Right lobe of liver (tissue), 6 donors: ENCODE measurements around the gene LCNL1. TPM values are rescaled to one million over a fixed set of nuclear protein-coding genes. Genes with fewer than 3 reads are reported as not detected.

ENCODE experiments used
- ATAC-seq, 4 donors: fragments of 200-7000 bp; cut with Tn5 transposase; one replicate each; pipeline ENCODE4 v1.9.1; 2020; ENCODE audit warnings: mild to moderate bottlenecking in 4 of 4, moderate library complexity in 4 of 4
- DNase-seq, 3 donors: peaks; one replicate each; pipeline ENCODE4 v3.0.0-alpha.2; 2020
- H3K27ac ChIP-seq, 3 donors: fragments of 200-600 bp; one replicate each; pipeline ENCODE4 v1.8.0; 2022
- H3K27me3 ChIP-seq, 2 donors: fragments of 200-600 bp; one replicate each; pipeline ENCODE4 v1.8.0; 2022
- H3K36me3 ChIP-seq, 4 donors: fragments of 200-600 bp; sonication (generic) in 1 of 4; one replicate each; pipeline versions ENCODE4 v1.5.1 to v1.8.0; 2017 to 2022; ENCODE audit warnings: control low read depth in 1 of 4
- H3K4me1 ChIP-seq, 4 donors: fragments of 200-600 bp; sonication (generic) in 1 of 4; one replicate each; pipeline versions ENCODE4 v1.5.1 to v1.8.0; 2017 to 2022; ENCODE audit warnings: control low read depth in 1 of 4
- H3K4me3 ChIP-seq, 3 donors: fragments of 200-600 bp; one replicate each; pipeline ENCODE4 v1.8.0; 2022
- H3K9me3 ChIP-seq, 4 donors: fragments of 200-600 bp; sonication (generic) in 1 of 4; one replicate each; pipeline versions ENCODE4 v1.5.1 to v1.8.0; 2017 to 2022; ENCODE audit warnings: control low read depth in 1 of 4
- CTCF ChIP-seq, 4 donors: fragments of 200-600 bp in 3 of 4; fragments of 450-650 bp in 1 of 4; IDR thresholded peaks; one replicate each; pipeline versions ENCODE4 v1.5.1 to v1.8.0; 2016 to 2022; ENCODE audit warnings: antibody characterized with exemption in 4 of 4, mild to moderate bottlenecking in 2 of 4
- POLR2A ChIP-seq: fragments of 450-650 bp; IDR thresholded peaks from one replicate; pipeline ENCODE4 v1.6.1; 2017; ENCODE audit warnings: antibody characterized with exemption, mild to moderate bottlenecking
- WGBS: methylation state at CpG from one replicate; pipeline ENCODE4 v1.1.6; 2018; ENCODE audit warnings: low coverage, low lambda C conversion rate; ENCODE audit not compliant: insufficient coverage; ENCODE audit errors: missing lambda C conversion rate; 5-methylcytosine and 5-hydroxymethylcytosine counted together
- intact Hi-C, 2 donors: fragments of 100-400 bp; cut with DNase I; formaldehyde crosslinking; loops; one replicate each; pipeline versions ENCODE4 v1.11.2 to v1.14.1; 2022
- total RNA-seq, 6 experiments: library from RNA; depleted of rRNA in 2 of 6; stranded (reverse); fragments of >200 nt in 2 of 6; fragmentation: NEBNext Ultra II Directional in 3 of 6; extraction: Animal tissue kit (Norgen Biotek cat#: 25700) in 3 of 6; gene quantifications; one replicate each; pipeline versions ENCODE4 v1.1.0 to v1.2.4, GENCODE V29; 2016 to 2023
- donor health status: DM: no; HTN: yes; CAD: no.
- donor health status: DM: no; HTN: no; CAD: no.
- donor health status: DM: no; HTN: no; CAD: no.
- donor health status: DM: no; HTN: yes; CAD: no.
- donor health status: DM: no; HTN: yes; CAD: no.

LCNL1 gene
- total RNA-seq, 6 experiments from 2014 or later: not detected

- no peak overlapping the region for H3K27ac ChIP-seq
- H3K4me1 ChIP-seq: no peaks in the 10 kb centered on the region
- no peaks in the 10 kb centered on the region for H3K9me3 ChIP-seq
- no peak for TF ChIP-seq CTCF (IDR thresholded peaks at IDR 0.05)
- no peak for TF ChIP-seq POLR2A
- H3K4me3 ChIP-seq: no peak overlapping the region
- intact Hi-C loops: no loop called here
- DNase-seq (no peak), ATAC-seq (peak in 2 of 4 donors; percentile 20 to 22)
- 14% methylated on average over 15 of the region's 23 CpGs for WGBS
- no peaks in the 10 kb centered on the region for H3K27me3 ChIP-seq
- no peaks in the 10 kb centered on the region for H3K36me3 ChIP-seq
Observed at GRCh38 chr9:136965771-136966484, 16.9 kb upstream of the LCNL1 start.

DNA sequence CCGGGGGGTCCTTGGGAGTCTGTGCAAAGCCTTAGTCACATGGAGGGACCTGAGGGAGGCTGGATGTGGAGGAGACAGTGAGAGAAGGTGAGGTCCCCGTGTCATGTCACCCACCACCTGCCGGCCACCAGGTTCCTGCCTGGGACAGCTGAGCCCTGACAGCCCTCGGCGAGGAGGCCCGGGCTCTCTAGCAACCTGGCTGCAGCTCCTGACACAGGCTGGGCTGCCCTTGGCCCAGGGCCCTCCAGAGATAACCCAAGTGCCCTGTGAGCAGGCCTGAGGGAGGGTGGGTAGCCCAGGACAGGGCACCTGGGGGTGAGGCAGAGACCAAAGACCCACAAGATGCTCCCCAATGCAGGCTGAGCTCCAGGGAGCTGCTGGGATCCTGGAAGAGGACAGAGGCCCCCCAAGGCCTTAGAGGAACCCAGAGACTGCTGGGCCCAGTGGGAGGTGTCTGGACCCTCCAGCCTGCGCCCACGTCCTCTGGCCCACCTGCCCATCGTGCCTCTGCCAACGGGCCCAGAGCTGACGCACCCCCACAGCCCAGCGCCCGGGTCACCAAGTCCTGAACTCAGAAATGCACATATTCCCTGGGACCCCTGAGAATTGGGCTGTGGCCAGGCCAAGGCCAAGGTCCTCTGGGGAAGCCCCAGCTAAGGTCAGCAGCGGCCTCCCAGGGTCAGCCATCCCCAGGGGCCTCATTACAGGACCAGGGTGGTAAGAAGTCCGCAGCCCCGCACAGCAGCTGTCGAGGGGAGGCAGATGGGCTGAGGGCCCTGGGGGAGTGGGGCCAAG, 14.3 kb upstream of the LCNL1 start:
- DNase-seq: no peak
- H3K27me3 ChIP-seq: no peaks in the 10 kb centered on the region
- H3K36me3 ChIP-seq: no peaks in the 10 kb centered on the region
- no peak overlapping the region for H3K4me3 ChIP-seq
- WGBS: 40% methylated on average over 1 of the region's 17 CpGs
- peak in 2 of 4 donors; percentile 16 to 29 for ATAC-seq
- H3K4me1 ChIP-seq: no peaks in the 10 kb centered on the region
- H3K9me3 ChIP-seq: no peaks in the 10 kb centered on the region
- H3K27ac ChIP-seq: no peak overlapping the region
- intact Hi-C loops: no loop called here
- TF ChIP-seq CTCF (IDR thresholded peaks at IDR 0.05): no peak
- TF ChIP-seq POLR2A: no peak

DNA sequence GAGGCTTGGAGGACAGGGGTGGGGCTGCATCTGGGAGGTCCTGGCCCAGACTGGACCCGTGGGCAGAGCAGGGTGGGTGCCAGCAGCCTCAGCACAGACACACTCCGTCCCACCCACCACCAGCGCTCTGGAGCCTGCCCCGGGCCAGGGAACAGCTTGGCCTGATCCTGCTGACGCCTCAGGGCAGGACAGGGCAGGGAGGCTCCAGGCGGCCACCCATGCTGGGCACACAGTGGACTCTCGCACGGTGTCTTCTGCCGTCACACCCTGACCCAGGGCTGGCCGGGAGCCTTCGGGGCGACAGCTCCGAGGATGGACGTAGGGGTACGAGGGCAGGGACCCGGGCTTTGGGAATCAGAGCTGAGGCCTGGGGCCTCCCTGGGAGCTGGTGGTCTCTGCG, 13.6 kb upstream of the LCNL1 start:
- no peak for TF ChIP-seq CTCF (IDR thresholded peaks at IDR 0.05)
- no peak for TF ChIP-seq POLR2A
- intact Hi-C loops: no loop called here
- DNase-seq (no peak), ATAC-seq (peak in 1 of 4 donors; percentile 17)
- Histone ChIP-seq H3K36me3 (no peaks in the 10 kb centered on the region), H3K27me3 (no peaks in the 10 kb centered on the region), H3K4me3 (no peak overlapping the region), H3K9me3 (no peaks in the 10 kb centered on the region), H3K27ac (no peak overlapping the region), H3K4me1 (no peaks in the 10 kb centered on the region)
- 86% methylated on average over 9 of the region's 17 CpGs for WGBS

GRCh38 chr9:136969774-136970173, 13.0 kb upstream of the LCNL1 start:
- Histone ChIP-seq H3K36me3 (no peaks in the 10 kb centered on the region), H3K4me3 (no peak overlapping the region), H3K9me3 (no peaks in the 10 kb centered on the region), H3K27me3 (no peaks in the 10 kb centered on the region), H3K27ac (no peak overlapping the region), H3K4me1 (no peaks in the 10 kb centered on the region)
- ATAC-seq (no peak), DNase-seq (no peak)
- WGBS: 80% methylated on average over 3 of the region's 5 CpGs
- intact Hi-C loops: no loop called here
- no peak for TF ChIP-seq CTCF (IDR thresholded peaks at IDR 0.05)
- no peak for TF ChIP-seq POLR2A
